Astrocyte of the spinal cord (primary cell): ENCODE results near the gene ZIC2.
"Not testable (repeated sequence)": the region's sequence is repeated elsewhere in the genome, so short reads cannot be mapped to it uniquely, and the experiment has no call there.

ENCODE experiments used
- DNase-seq: peaks from one replicate; pipeline ENCODE4 v3.0.0; 2011; ENCODE audit warnings: low read depth, low spot score
- H3K4me3 ChIP-seq: 2 replicates; pipeline ENCODE4 v1.5.1; 2011; ENCODE audit warnings: low read depth, mild to moderate bottlenecking, low read length, moderate library complexity
- CTCF ChIP-seq: IDR thresholded peaks from 2 replicates; pipeline ENCODE4 v1.5.1; 2012; ENCODE audit warnings: low read depth, mild to moderate bottlenecking, low read length, inconsistent platforms
- in situ Hi-C: cut with HindIII; loops from 2 replicates; pipeline ENCODE4 v1.10.0; 2017; ENCODE audit warnings: low sequenced_read_pairs

ZIC2 gene

GRCh38 chr13:99944606-99945005 is 37.0 kb upstream of the ZIC2 start:
- TF ChIP-seq CTCF = no peak
- in situ Hi-C loops = no loop called here
- no peak overlapping the region for H3K4me3 ChIP-seq
- DNase-seq = no peak

GRCh38 chr13:99945515-99945914 is 36.1 kb upstream of the ZIC2 start:
- in situ Hi-C loops = not testable (repeated sequence)

GRCh38 chr13:99947666-99948065 is 33.9 kb upstream of the ZIC2 start:
- in situ Hi-C loops = no loop called here
- no peak for TF ChIP-seq CTCF
- H3K4me3 ChIP-seq = no peak overlapping the region
- no peak for DNase-seq

More at GRCh38 chr13:99945515-99945914, 36.1 kb upstream of the ZIC2 start:
- not testable (repeated sequence) for H3K4me3 ChIP-seq, DNase-seq

- no peak overlapping the region for H3K4me3 ChIP-seq
- no peak for DNase-seq
- in situ Hi-C loops = no loop called here
- TF ChIP-seq CTCF = no peak
These were observed 33.2 kb upstream of the ZIC2 start for GRCh38 chr13:99948411-99948810.

GRCh38 chr13:99948907-99949678 is 32.5 kb upstream of the ZIC2 start:
- no peak for TF ChIP-seq CTCF
- DNase-seq = no peak
- no peak overlapping the region for H3K4me3 ChIP-seq
- in situ Hi-C loops = no loop called here

- H3K4me3 ChIP-seq = no peak overlapping the region
- in situ Hi-C loops = no loop called here
- no peak for TF ChIP-seq CTCF
- DNase-seq = no peak
These were observed 31.7 kb upstream of the ZIC2 start for GRCh38 chr13:99949679-99950413.

GRCh38 chr13:99951666-99952065 is 29.9 kb upstream of the ZIC2 start:
- DNase-seq, H3K4me3 ChIP-seq, in situ Hi-C loops: not testable (repeated sequence)
